ENCODE data around the gene OR10G6.
"Not testable (repeated sequence)": the region's sequence is repeated elsewhere in the genome, so short reads cannot be mapped to it uniquely, and the experiment has no call there.

OR10G6 gene, protein sequence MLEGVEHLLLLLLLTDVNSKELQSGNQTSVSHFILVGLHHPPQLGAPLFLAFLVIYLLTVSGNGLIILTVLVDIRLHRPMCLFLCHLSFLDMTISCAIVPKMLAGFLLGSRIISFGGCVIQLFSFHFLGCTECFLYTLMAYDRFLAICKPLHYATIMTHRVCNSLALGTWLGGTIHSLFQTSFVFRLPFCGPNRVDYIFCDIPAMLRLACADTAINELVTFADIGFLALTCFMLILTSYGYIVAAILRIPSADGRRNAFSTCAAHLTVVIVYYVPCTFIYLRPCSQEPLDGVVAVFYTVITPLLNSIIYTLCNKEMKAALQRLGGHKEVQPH

DNA sequence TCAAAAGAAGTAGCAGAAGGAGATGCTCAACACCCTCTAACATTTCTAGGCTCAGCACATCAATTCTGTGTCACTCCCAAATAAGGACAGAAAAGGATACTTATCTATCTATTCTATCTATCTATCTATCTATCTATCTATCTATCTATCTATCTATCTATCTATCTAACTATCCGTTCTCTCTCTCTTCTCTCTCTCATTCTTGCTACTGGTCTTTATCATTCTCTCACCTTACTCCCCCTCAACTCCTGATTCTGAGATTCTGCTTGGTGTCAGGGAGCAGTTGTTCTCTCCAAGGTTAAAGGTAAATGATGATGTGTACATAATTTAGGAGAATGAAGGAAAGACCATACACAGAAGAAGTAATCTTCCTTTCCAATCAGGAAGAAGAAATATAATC is at the start of gene OR10G6:
Gene OR10G6, minus strand, starts transcription at position 43 of the 400 bp plus-strand sequence. Its CDS starts 0 bp downstream, at position 43.
- DNase-seq = no peak

DNA sequence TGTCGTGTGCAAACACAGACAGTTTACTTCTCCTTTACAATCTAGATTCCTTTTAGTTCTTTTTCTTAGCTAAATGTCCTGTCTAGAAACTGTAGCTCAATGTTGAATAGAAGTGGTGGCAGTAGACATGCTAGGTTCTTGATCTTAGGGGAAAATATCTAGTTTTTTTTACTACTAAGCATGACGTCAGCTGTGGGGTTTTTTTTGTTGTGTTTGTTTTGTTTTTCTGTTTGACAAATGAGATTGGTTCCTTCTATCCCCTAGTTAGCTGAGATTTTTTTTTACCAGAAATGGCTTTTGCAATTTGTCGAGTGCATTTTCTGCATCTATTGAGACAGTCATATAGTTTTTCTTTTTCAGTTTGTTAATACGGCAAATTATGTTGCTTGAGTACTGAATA is 48.5 kb upstream of the OR10G6 start:
- DNase-seq = no peak

DNA sequence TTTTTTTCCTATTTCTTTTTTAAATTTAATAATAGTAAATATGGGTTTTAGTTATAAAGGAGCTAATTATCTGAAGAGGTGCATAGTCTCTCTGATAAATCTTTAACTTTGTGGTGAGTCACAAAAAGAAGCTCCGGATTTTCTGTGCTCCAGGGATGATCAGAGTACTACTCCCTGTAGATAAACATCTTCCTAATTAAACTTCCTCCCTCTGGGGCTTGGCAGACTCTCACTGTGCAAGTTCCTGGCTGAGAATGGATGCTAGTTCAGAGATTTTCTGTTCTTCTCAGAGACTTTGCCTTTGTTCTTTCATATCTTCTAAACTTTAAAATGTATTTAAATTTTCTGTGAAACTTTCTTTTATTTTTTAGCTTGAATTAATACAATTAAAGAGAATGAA is 46.3 kb upstream of the OR10G6 start, which contains the start of gene OR10G7:
Gene OR10G7, minus strand, starts transcription at position 72 of the 400 bp plus-strand sequence. CDS start 2,324 bp downstream, outside the sequence.
- no peak for DNase-seq

DNA sequence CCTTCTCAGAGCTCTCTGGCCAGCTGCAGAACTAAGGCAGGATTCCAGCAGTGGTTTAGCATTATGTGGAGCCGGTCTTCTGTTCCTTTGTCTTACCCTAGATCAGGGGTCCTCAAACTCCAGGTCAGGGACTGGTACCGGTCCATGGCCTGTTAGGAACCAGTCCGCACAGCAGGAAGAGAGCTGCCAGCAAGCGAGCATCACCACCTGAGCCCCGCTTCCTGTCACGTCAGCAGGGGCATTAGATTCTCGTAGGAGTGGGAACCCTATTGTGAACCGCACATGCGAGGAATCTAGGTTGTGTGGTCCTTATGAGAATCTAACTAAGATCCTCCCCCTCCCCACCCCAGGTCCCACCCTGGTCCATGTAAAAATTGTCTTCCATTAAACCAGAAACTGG is 44.6 kb upstream of the OR10G6 start:
- no peak for DNase-seq

DNA sequence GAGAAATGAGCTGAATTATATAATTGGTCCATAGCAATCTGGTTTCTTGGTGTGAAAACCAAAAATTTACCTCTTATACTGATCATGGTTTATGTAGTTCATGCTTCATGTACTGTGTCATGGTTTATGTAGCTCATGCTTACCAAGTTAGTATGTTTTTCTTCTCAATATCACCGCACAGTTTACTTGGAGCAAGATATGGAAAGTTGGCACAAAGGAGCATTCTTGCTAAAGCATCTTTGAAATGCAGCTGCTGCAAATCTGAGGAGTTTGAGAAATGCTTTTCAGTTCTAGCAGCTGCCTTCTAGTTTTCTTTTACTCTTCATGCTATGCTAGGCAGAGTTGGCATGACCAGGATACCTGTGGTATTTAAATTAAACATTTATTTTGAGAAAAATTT is 41.7 kb upstream of the OR10G6 start:
- no peak for DNase-seq

DNA sequence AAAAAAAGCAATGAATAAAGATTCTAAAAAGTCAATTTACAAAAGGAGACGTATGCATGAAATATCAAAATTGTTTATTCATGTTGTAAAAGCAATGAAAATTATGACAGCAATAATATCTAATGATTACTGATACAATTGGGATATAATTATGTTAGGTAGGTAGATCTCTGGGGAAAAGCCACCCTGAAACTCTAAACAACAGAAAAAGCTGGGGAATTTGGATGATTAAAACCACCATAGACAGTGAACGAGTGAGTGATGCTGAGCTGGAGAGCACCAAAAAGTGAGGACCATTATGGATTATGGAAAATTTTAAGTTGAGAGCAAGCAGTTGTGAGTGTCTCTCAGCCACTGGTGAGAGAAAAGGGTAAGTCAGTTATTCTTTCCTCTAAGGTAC is 31.5 kb upstream of the OR10G6 start, which contains the start of gene OR10G8:
Gene OR10G8, plus strand, starts transcription at position 301 of the 400 bp plus-strand sequence. CDS start 2,825 bp downstream, outside the sequence.
- no peak for DNase-seq

DNA sequence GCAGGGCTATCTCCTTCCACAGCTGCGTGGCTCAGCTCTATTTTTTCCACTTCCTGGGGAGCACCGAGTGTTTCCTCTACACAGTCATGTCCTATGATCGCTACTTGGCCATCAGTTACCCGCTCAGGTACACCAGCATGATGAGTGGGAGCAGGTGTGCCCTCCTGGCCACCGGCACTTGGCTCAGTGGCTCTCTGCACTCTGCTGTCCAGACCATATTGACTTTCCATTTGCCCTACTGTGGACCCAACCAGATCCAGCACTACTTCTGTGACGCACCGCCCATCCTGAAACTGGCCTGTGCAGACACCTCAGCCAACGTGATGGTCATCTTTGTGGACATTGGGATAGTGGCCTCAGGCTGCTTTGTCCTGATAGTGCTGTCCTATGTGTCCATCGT is 20.9 kb upstream of the OR10G6 start:
- not testable (repeated sequence) for DNase-seq

DNA sequence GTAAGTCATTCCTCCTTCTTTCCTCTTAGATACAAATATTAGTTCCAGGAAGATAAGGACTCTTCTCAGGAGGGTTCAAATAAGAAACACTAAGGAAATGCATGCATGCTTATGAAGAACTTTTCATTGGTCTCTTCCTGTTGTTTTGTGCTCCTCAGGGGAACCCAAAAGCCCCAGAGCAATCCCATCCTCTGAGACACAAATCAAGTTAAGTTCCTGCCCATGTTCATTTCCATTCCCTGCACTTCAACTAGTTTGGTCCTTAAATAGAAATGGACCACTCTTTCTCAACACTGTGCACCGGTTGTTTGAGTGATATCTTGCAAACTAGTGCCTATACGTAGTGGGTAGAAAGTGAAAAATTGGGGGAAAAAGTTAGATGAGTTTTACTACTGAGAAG is 17.7 kb upstream of the OR10G6 start, which contains the start of gene OR10G4:
Gene OR10G4, plus strand, starts transcription at position 301 of the 400 bp plus-strand sequence. CDS start 2,578 bp downstream, outside the sequence.
- no peak for DNase-seq

DNA sequence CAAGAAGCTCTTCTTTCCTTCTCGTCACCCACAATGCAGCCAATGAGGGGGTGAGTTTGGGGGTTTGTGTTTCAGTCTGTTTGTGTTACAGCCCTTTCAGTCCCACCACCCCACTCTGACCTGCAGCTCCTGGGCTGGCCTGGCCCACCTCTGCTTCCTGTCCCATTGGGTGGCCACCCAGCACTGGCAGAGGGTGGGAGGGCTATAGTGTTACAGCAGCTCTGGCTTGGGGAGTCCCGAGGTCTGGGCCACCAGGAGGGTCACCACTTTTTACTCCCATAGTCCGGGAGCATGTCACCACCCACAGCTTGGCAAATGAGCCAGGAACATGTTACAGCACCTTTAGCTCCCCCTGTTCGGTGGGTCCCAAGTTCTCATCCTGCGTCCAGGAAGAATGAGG is 15.7 kb downstream of the OR10G6 start:
- DNase-seq = no peak

DNA sequence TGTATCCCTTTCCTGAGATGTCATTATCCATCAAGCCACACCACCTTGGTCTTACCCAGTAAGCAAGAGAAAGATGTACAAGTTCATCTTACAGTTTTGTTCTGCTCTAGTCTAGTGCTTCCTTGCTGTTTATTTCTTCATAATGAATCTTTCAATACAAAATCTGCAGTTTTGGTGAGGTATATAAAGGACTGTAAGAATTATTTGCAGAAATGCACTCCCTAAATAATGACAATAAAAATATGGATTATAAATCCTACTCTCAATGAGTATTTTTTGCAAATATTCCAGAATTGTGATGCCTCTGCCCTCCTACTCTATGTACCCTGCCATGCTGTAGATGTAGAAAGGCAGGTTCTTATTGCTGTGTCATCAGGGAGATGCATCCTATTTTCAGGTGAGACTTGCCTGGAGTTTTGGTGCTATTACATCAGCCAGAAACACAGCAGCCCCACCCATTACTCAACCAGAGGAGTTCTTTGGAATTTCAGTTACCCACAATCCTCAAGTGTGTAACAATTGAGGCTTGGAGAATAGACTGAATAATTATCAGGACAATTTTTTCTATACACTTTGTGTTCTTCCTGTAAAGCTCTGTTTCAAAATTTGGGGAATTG is 17.1 kb downstream of the OR10G6 start, which contains the start of gene OR10S1:
Gene OR10S1, minus strand, starts transcription at position 51 of the 617 bp plus-strand sequence. CDS start 117 bp downstream, outside the sequence.
- DNase-seq = no peak

DNA sequence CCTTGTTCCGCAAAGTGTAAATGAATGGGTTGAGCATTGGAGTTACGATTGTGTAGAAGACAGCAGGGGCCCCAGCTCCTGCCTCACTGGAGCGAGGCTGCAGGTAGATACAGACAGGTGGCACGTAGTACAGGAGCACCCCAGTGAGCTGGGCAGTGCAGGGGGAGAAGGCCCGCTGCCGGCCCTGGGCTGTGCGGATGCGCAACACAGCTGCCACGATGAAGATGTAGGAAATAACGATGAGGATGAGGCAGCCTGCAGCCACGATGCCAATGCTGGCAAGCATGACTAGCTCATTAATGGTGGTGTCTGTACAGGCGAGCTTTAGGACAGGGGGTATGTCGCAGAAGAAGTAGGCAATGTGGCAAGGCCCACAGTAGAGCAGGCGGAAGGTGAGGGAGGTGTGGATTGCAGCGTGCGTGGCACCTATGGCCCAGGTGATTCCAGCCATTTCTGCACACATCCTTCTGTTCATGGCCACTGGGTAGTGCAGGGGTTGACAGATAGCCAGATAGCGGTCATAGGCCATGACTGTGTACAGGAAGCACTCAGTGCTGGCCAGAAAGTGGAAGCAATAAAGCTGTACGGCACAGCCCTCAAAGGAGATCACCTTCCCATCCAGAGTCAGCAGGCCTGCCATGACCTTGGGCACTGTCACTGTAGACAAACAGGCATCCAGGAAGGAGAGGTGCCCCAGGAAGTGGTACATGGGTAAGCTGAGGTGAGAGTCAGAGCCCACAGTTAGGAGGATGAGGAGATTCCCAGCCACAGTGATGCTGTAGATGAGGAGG is 18.0 kb downstream of the OR10G6 start:
- DNase-seq = no peak

DNA sequence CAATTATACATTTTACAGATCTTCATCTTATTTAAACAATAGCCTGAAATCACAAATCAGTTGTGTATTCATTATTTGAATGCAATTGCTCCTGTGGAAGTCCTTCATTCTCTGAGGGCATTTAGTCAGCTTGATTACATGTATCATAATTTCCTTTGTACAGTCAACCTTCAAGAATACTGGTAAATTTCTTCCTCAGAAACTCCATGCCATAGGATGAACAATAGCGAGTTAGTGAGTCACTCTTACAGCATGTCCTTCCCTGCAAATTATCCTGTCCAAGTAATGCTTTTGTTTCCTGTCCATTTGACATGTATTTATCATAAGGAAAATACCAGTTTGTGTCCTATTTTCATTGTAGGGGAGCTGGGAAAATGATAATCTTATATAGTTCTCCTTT is 21.1 kb downstream of the OR10G6 start:
- no peak for DNase-seq

DNA sequence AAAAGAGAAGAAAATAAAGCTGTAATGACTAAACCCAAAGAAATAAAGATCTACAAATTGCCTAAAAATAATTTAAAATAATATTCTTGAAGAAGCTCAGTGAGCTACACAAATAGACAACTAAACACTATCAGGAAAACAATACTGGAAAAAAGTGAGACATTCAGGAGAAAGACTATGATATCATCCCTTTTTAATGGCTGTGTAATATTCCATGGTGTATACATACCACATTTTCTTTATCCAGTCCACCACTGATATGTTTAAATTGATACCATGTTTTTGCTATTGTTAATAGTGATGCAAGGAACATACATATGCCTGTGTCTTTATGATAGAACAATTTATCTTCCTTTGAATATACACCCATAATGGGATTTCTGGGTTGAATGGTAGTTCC is 38.2 kb downstream of the OR10G6 start:
- no peak for DNase-seq

DNA sequence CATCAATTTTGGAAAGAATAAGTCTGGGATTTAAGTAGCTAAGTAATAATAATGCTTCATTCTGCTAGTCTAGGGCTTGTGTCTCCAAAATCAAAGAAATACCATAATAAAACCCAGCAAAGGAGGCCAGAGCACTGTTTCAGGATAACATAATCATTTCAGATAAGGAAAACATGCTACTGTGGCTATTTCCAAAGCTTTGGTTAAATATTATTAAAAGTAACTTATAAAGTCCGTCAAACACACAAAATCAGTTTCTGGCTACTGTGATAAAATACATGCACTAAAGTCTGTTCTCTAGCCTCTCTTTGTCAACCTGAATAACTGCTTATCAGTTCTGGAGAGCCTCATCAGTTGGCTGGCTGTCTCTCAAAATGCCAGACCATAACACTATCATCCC is 49.8 kb downstream of the OR10G6 start:
- no peak for DNase-seq

Measured in NCI-H446 treated with DMSO at 0.1 percent for 48 hours (cell line).